Measurements from ENCODE around the gene C1QTNF1.

DNA sequence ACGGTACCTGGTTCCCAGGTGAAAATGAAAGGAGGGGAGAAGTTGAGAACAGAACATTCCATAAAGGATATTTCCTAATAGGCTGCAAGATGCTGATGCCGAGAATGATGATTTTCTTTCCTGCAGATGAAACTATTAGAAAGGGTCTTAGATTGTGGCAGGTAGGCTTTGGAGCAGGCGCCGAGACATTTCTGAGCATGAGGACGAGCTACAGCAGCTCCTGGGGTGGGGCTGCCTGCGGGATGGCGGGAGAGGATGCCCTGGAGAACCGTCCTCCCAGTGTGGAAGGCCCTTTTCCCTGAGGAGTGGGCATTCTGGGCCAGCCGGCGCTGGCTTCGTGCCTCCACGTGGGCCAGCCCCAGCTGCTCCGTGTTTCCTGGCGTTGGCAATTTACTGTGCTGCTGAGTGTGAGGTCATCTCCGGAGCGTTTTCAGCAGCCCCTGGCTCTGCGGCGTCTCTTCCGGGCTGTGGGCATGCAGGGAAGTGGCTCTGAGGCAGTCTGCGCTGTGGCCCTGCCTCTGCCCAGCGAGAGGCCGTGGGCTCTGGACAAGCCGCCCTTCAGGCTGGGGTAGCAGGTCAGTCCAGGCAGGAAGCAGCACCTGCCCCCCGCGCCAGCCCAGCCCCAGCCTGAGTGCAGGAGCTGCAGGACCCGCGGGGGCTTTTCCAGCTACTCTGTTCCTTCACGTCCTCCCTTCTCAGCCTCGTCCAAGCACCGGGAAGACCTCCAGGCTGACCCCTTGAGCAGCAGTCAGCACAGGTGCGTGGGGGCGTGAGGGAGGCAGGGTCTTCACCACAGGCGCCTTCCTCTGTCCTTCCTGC is 62.8 kb downstream of the C1QTNF1 start:
- TF ChIP-seq EGR1 (IDR thresholded peaks at IDR 0.05) = no peak
- TF ChIP-seq RAD21 (IDR thresholded peaks at IDR 0.05; ENCODE audit: low read depth) = no peak
- TF ChIP-seq TEAD4 (IDR thresholded peaks at IDR 0.05) = no peak
- no peak for TF ChIP-seq EP300 (IDR thresholded peaks at IDR 0.05; ENCODE audit: borderline replicate concordance)
- TF ChIP-seq CEBPB (IDR thresholded peaks at IDR 0.05) = no peak
- TF ChIP-seq, protein P1, sequence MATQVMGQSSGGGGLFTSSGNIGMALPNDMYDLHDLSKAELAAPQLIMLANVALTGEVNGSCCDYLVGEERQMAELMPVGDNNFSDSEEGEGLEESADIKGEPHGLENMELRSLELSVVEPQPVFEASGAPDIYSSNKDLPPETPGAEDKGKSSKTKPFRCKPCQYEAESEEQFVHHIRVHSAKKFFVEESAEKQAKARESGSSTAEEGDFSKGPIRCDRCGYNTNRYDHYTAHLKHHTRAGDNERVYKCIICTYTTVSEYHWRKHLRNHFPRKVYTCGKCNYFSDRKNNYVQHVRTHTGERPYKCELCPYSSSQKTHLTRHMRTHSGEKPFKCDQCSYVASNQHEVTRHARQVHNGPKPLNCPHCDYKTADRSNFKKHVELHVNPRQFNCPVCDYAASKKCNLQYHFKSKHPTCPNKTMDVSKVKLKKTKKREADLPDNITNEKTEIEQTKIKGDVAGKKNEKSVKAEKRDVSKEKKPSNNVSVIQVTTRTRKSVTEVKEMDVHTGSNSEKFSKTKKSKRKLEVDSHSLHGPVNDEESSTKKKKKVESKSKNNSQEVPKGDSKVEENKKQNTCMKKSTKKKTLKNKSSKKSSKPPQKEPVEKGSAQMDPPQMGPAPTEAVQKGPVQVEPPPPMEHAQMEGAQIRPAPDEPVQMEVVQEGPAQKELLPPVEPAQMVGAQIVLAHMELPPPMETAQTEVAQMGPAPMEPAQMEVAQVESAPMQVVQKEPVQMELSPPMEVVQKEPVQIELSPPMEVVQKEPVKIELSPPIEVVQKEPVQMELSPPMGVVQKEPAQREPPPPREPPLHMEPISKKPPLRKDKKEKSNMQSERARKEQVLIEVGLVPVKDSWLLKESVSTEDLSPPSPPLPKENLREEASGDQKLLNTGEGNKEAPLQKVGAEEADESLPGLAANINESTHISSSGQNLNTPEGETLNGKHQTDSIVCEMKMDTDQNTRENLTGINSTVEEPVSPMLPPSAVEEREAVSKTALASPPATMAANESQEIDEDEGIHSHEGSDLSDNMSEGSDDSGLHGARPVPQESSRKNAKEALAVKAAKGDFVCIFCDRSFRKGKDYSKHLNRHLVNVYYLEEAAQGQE (IDR thresholded peaks at IDR 0.05; ENCODE audit: low read depth) = no peak
- TF ChIP-seq TCF12 (IDR thresholded peaks at IDR 0.05; ENCODE audit: low read depth) = no peak
- TF ChIP-seq CREB1 (IDR thresholded peaks at IDR 0.05; ENCODE audit: low read depth) = no peak
- no peak for TF ChIP-seq TAF1 (IDR thresholded peaks at IDR 0.05; ENCODE audit: low read depth)
- no peak for TF ChIP-seq MAX (IDR thresholded peaks at IDR 0.05)
- no peak for TF ChIP-seq FOXM1 (IDR thresholded peaks at IDR 0.05; ENCODE audit: borderline replicate concordance, low read depth)

All from Ishikawa (cell line).